Measurements from ENCODE around the gene RAB3B. TPM values are rescaled to one million over a fixed set of nuclear protein-coding genes. Genes with fewer than 3 reads are reported as not detected.
"Not testable (repeated sequence)": the region's sequence is repeated elsewhere in the genome, so short reads cannot be mapped to it uniquely, and the experiment has no call there.

Gene RAB3B
- 0.04 TPM for total RNA-seq

- peak; percentile 72 for ATAC-seq
Measured at GRCh38 chr1:51990478-51990965, at the start of gene RAB3B. RAB3B (minus strand) TSS chr1:51990700; CDS start chr1:51977117, 13,583 bp downstream.

GRCh38 chr1:52037909-52038308 lies 47.4 kb upstream of the RAB3B start:
- ATAC-seq, result no peak

GRCh38 chr1:52037402-52037814 lies 46.9 kb upstream of the RAB3B start:
- no peak for ATAC-seq

- no peak for ATAC-seq
Measured at GRCh38 chr1:52034050-52034384, 43.5 kb upstream of the RAB3B start.

- peak; percentile 90 for ATAC-seq
Measured at GRCh38 chr1:52033190-52034049, 42.9 kb upstream of the RAB3B start, which contains the start of gene KTI12. KTI12 (minus strand) TSS chr1:52033810; CDS start chr1:52033761, 49 bp downstream.

- ATAC-seq, result peak; percentile 42
Measured at GRCh38 chr1:52032785-52033131, 42.3 kb upstream of the RAB3B start.

- no peak for ATAC-seq
Measured at GRCh38 chr1:52032124-52032784, 41.8 kb upstream of the RAB3B start.

GRCh38 chr1:52028839-52029238 lies 38.3 kb upstream of the RAB3B start:
- not testable (repeated sequence) for ATAC-seq

- no peak for ATAC-seq
Measured at GRCh38 chr1:52028328-52028727, 37.8 kb upstream of the RAB3B start.

GRCh38 chr1:52026278-52026677 lies 35.8 kb upstream of the RAB3B start:
- ATAC-seq, result no peak

GRCh38 chr1:52022133-52022532 lies 31.6 kb upstream of the RAB3B start:
- no peak for ATAC-seq

GRCh38 chr1:52008071-52008809 lies 17.7 kb upstream of the RAB3B start:
- ATAC-seq, result no peak

GRCh38 chr1:52007215-52008002 lies 16.9 kb upstream of the RAB3B start:
- no peak for ATAC-seq

- ATAC-seq, result not testable (repeated sequence)
Measured at GRCh38 chr1:52006081-52006553, 15.6 kb upstream of the RAB3B start.

GRCh38 chr1:52005548-52005947 lies 15.0 kb upstream of the RAB3B start:
- not testable (repeated sequence) for ATAC-seq

GRCh38 chr1:52003877-52004276 lies 13.4 kb upstream of the RAB3B start:
- ATAC-seq, result no peak

GRCh38 chr1:52002038-52002917 lies 11.8 kb upstream of the RAB3B start:
- ATAC-seq, result peak; percentile 93

- ATAC-seq, result no peak
Measured at GRCh38 chr1:51998701-51999100, 8.2 kb upstream of the RAB3B start.

GRCh38 chr1:51997974-51998382 lies 7.5 kb upstream of the RAB3B start:
- ATAC-seq, result no peak

GRCh38 chr1:51989582-51990477 lies 670 bp downstream of the RAB3B start:
- ATAC-seq, result peak; percentile 13
